Measurements from ENCODE around the gene GPX4.

- TF ChIP-seq POLR2A (IDR thresholded peaks at IDR 0.05) (no peak), POLR2AphosphoS5 (IDR thresholded peaks at IDR 0.05) (peak in 1 of 3 donors; percentile 50)
- TF ChIP-seq, protein P1, sequence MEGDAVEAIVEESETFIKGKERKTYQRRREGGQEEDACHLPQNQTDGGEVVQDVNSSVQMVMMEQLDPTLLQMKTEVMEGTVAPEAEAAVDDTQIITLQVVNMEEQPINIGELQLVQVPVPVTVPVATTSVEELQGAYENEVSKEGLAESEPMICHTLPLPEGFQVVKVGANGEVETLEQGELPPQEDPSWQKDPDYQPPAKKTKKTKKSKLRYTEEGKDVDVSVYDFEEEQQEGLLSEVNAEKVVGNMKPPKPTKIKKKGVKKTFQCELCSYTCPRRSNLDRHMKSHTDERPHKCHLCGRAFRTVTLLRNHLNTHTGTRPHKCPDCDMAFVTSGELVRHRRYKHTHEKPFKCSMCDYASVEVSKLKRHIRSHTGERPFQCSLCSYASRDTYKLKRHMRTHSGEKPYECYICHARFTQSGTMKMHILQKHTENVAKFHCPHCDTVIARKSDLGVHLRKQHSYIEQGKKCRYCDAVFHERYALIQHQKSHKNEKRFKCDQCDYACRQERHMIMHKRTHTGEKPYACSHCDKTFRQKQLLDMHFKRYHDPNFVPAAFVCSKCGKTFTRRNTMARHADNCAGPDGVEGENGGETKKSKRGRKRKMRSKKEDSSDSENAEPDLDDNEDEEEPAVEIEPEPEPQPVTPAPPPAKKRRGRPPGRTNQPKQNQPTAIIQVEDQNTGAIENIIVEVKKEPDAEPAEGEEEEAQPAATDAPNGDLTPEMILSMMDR (IDR thresholded peaks at IDR 0.05 in 8 of 11, conservative IDR thresholded peaks at IDR 0.05 in 3 of 11): no peak
These were observed 12.1 kb upstream of the GPX4 start for GRCh38 chr19:1091544-1092175.

All from spleen (tissue), 7 donors.